Measurements from ENCODE around the gene IRX2. TPM values are rescaled to one million over a fixed set of nuclear protein-coding genes. Genes with fewer than 3 reads are reported as not detected.

Gene IRX2
- total and polyA plus RNA-seq, 2 donors (not counting 1 experiment from before 2014, with no cell fraction given), result not detected

GRCh38 chr5:2711446-2712425 lies 39.7 kb downstream of the IRX2 start:
- Mint-ChIP-seq H3K4me1 (no peaks in the 10 kb centered on the region), H3K27me3 (no peaks in the 10 kb centered on the region), H3K4me3 (no peak overlapping the region), H3K27ac (no peak overlapping the region), H3K9me3 (ENCODE audit: insufficient read depth) (no peaks in the 10 kb centered on the region)
- no peaks in the 10 kb centered on the region for H3K27me3 ChIP-seq (replicated peaks in 1 of 4; ENCODE audit: control extremely low read depth in 1 of 4, control insufficient read depth in 3 of 4, insufficient read depth in 4 of 4, low read length in 3 of 4)
- no peak for DNase-seq
- no peak overlapping the region for H3K27ac ChIP-seq (ENCODE audit: low read length in 2 of 2)
- H3K4me1 ChIP-seq (ENCODE audit: control insufficient read depth in 2 of 2, insufficient read depth in 2 of 2, low read length in 2 of 2), result no peaks in the 10 kb centered on the region
- peaks cover 0 to 33% (median 0%) of the 10 kb centered on the region in 3 donors for H3K9me3 ChIP-seq (ENCODE audit: control extremely low read depth in 1 of 3, control insufficient read depth in 2 of 3, insufficient read depth in 1 of 3, low read length in 2 of 3)
- intact Hi-C loops (cut with micrococcal nuclease), result no loop called here
- H3K79me2 ChIP-seq (ENCODE audit: control insufficient read depth, insufficient read depth, low read length), result no peaks in the 10 kb centered on the region
- 89% methylated on average over 22 of the region's 24 CpGs for WGBS (ENCODE audit: insufficient coverage)
- ATAC-seq (ENCODE audit: low read depth), result no peak
- no peaks in the 10 kb centered on the region for H4K20me1 ChIP-seq (ENCODE audit: control insufficient read depth, insufficient read depth, low read length, poor library complexity, severe bottlenecking)
- no peak overlapping the region for H2AFZ ChIP-seq (ENCODE audit: insufficient read depth, low read depth, low read length, poor library complexity, severe bottlenecking)
- H3K4me3 ChIP-seq (ENCODE audit: control extremely low read depth in 1 of 5, extremely low read depth in 1 of 5, insufficient read depth in 1 of 5, low read depth in 2 of 5, low read length in 4 of 5), result no peak overlapping the region
- H3K36me3 ChIP-seq (replicated peaks in 1 of 2; ENCODE audit: control extremely low read depth in 1 of 2, control insufficient read depth in 1 of 2, extremely low read depth in 1 of 2, insufficient read depth in 2 of 2, low read length in 1 of 2), result no peaks in the 10 kb centered on the region
- no peak overlapping the region for H3K4me2 ChIP-seq (replicated peaks; ENCODE audit: low read depth, low read length, poor library complexity, severe bottlenecking)
- no peak for TF ChIP-seq CTCF (IDR thresholded peaks at IDR 0.05)
- H3K9ac ChIP-seq (ENCODE audit: low read length), result no peak overlapping the region
- POLR2A ChIA-PET, result no interaction called here
- CTCF ChIA-PET, result no interaction called here

GRCh38 chr5:2710910-2711309 lies 40.6 kb downstream of the IRX2 start:
- ATAC-seq (ENCODE audit: low read depth), result no peak
- Histone ChIP-seq H3K36me3 (replicated peaks in 1 of 2; ENCODE audit: control extremely low read depth in 1 of 2, control insufficient read depth in 1 of 2, extremely low read depth in 1 of 2, insufficient read depth in 2 of 2, low read length in 1 of 2) (no peaks in the 10 kb centered on the region), H3K4me2 (replicated peaks; ENCODE audit: low read depth, low read length, poor library complexity, severe bottlenecking) (no peak overlapping the region), H3K4me3 (ENCODE audit: control extremely low read depth in 1 of 5, extremely low read depth in 1 of 5, insufficient read depth in 1 of 5, low read depth in 2 of 5, low read length in 4 of 5) (no peak overlapping the region), H3K9me3 (ENCODE audit: control extremely low read depth in 1 of 3, control insufficient read depth in 2 of 3, insufficient read depth in 1 of 3, low read length in 2 of 3) (peaks cover 0 to 32% (median 0%) of the 10 kb centered on the region in 3 donors), H3K27ac (ENCODE audit: low read length in 2 of 2) (no peak overlapping the region), H2AFZ (ENCODE audit: insufficient read depth, low read depth, low read length, poor library complexity, severe bottlenecking) (no peak overlapping the region), H3K4me1 (ENCODE audit: control insufficient read depth in 2 of 2, insufficient read depth in 2 of 2, low read length in 2 of 2) (no peaks in the 10 kb centered on the region), H4K20me1 (ENCODE audit: control insufficient read depth, insufficient read depth, low read length, poor library complexity, severe bottlenecking) (no peaks in the 10 kb centered on the region), H3K9ac (ENCODE audit: low read length) (no peak overlapping the region), H3K27me3 (replicated peaks in 1 of 4; ENCODE audit: control extremely low read depth in 1 of 4, control insufficient read depth in 3 of 4, insufficient read depth in 4 of 4, low read length in 3 of 4) (no peaks in the 10 kb centered on the region), H3K79me2 (ENCODE audit: control insufficient read depth, insufficient read depth, low read length) (no peaks in the 10 kb centered on the region)
- Mint-ChIP-seq H3K9me3 (ENCODE audit: insufficient read depth) (no peaks in the 10 kb centered on the region), H3K27me3 (no peaks in the 10 kb centered on the region), H3K4me3 (no peak overlapping the region), H3K4me1 (no peaks in the 10 kb centered on the region), H3K27ac (no peak overlapping the region)
- intact Hi-C loops (cut with micrococcal nuclease), result no loop called here
- TF ChIP-seq EZH2 (IDR thresholded peaks at IDR 0.05; ENCODE audit: borderline replicate concordance, insufficient read depth, low read depth, low read length, poor library complexity, severe bottlenecking), result no peak
- TF ChIP-seq CTCF (IDR thresholded peaks at IDR 0.05), result no peak
- WGBS (ENCODE audit: insufficient coverage), result 70% methylated on average over 1 of the region's 3 CpGs
- CTCF ChIA-PET, result no interaction called here
- DNase-seq, result no peak
- POLR2A ChIA-PET, result no interaction called here
